Fibroblast of villous mesenchyme (primary cell): ENCODE measurements around the gene CAMK2A. TPM values are rescaled to one million over a fixed set of nuclear protein-coding genes. Genes with fewer than 3 reads are reported as not detected.

ENCODE experiments used
- DNase-seq: peaks from one replicate; pipeline ENCODE4 v3.0.0-alpha.2; 2010; ENCODE audit warnings: low read depth
- H3K4me3 ChIP-seq: 2 replicates; pipeline ENCODE4 v1.5.1; 2011; ENCODE audit warnings: low read depth, mild to moderate bottlenecking, low read length
- CTCF ChIP-seq: IDR thresholded peaks from 2 replicates; pipeline ENCODE4 v1.5.1; 2012; ENCODE audit warnings: low read depth, mild to moderate bottlenecking, low read length; ENCODE audit not compliant: insufficient read depth
- total RNA-seq: library from RNA; depleted of rRNA; stranded (reverse); fragments of >200 nt; gene quantifications from 2 replicates; pipeline ENCODE4 v1.2.3, GENCODE V29; 2012

The CAMK2A gene
- total RNA-seq, 1 donor, result 1.3 TPM

- peak; percentile 38 for DNase-seq
- TF ChIP-seq CTCF, result no peak
- no peak overlapping the region for H3K4me3 ChIP-seq
These were observed 2.1 kb upstream of the CAMK2A start for GRCh38 chr5:150291388-150292385.

GRCh38 chr5:150288791-150289190, 782 bp downstream of the CAMK2A start:
- H3K4me3 ChIP-seq, result no peak overlapping the region
- no peak for DNase-seq
- no peak for TF ChIP-seq CTCF

GRCh38 chr5:150288361-150288760, 1.2 kb downstream of the CAMK2A start:
- no peak overlapping the region for H3K4me3 ChIP-seq
- no peak for TF ChIP-seq CTCF
- no peak for DNase-seq

GRCh38 chr5:150286820-150287219, 2.8 kb downstream of the CAMK2A start:
- peak; percentile 28 for TF ChIP-seq CTCF

GRCh38 chr5:150285114-150285513, 4.5 kb downstream of the CAMK2A start:
- no peak overlapping the region for H3K4me3 ChIP-seq
- TF ChIP-seq CTCF, result no peak
- DNase-seq, result no peak

More at GRCh38 chr5:150286820-150287219, 2.8 kb downstream of the CAMK2A start:
- H3K4me3 ChIP-seq, result no peak overlapping the region
- DNase-seq, result no peak

GRCh38 chr5:150284311-150284710, 5.3 kb downstream of the CAMK2A start:
- no peak for TF ChIP-seq CTCF
- no peak for DNase-seq

More at GRCh38 chr5:150284311-150284710, 5.3 kb downstream of the CAMK2A start:
- no peak overlapping the region for H3K4me3 ChIP-seq
